H1 (cell line): ENCODE results near the gene SIGLEC12. TPM values are rescaled to one million over a fixed set of nuclear protein-coding genes. Genes with fewer than 3 reads are reported as not detected.

Experiments
- BRCA1 ChIP-seq: IDR thresholded peaks from 2 replicates; pipeline ENCODE4 v1.6.1; 2012; ENCODE audit warnings: low read depth, low read length, improper control_type of control experiment
- CHD7 ChIP-seq: fragments of 300-600 bp; sonication (generic); IDR thresholded peaks from 2 replicates; pipeline ENCODE4 v1.7.1; 2012; ENCODE audit warnings: low read length, moderate library complexity, mild to moderate bottlenecking, inconsistent platforms; ENCODE audit not compliant: insufficient replicate concordance
- EGR1 ChIP-seq: IDR thresholded peaks from 2 replicates; pipeline ENCODE4 v1.6.1; 2011; ENCODE audit warnings: low read depth, low read length, borderline replicate concordance
- POLR2A ChIP-seq, 2 experiments: IDR thresholded peaks; 1 replicate in 1 of 2; 2 replicates in 1 of 2; pipeline ENCODE4 v1.6.1; 2011; ENCODE audit warnings: low read depth in 2 of 2, low read length in 2 of 2, mild to moderate bottlenecking in 2 of 2; ENCODE audit errors: control extremely low read depth in 1 of 2
- RNF2 ChIP-seq: fragments of 200-900, 300-1000 bp; sonication (generic); IDR thresholded peaks from 2 replicates; pipeline ENCODE4 v1.7.1; 2016; ENCODE audit warnings: borderline replicate concordance, low read depth, mild to moderate bottlenecking, antibody characterized with exemption, low read length; ENCODE audit not compliant: poor library complexity, severe bottlenecking; ENCODE audit errors: missing control alignments
- RXRA ChIP-seq: IDR thresholded peaks from 2 replicates; pipeline ENCODE4 v1.6.1; 2011; ENCODE audit warnings: low read depth, mild to moderate bottlenecking, low read length, moderate library complexity; ENCODE audit not compliant: insufficient read depth
- polyA plus RNA-seq, 7 experiments: library from polyadenylated mRNA; depleted of rRNA in 3 of 7; stranded (reverse) in 5 of 7; unstranded in 2 of 7; fragments of >200 nt in 5 of 7; fragments of 200-250 nt in 2 of 7; gene quantifications; 1 replicate in 5 of 7; 2 replicates in 1 of 7; 4 replicates in 1 of 7; pipeline versions ENCODE4 v1.2.1 to v1.2.3, GENCODE V29; 2011 to 2013; ENCODE audit warnings: missing spikeins in 2 of 7, mixed read lengths in 2 of 7
- total RNA-seq: library from RNA; stranded (reverse); fragmentation: NEBNext Ultra II Directional; extraction: Animal tissue kit (Norgen Biotek cat#: 25700); gene quantifications from 2 replicates; pipeline ENCODE4 v1.2.1, GENCODE V29; 2021

SIGLEC12 gene
- total and polyA plus RNA-seq, 2 of the 8 experiments (the other 6 are each of a cell fraction or from before 2014, with no cell fraction given) = not detected

- TF ChIP-seq CHD7 = no peak
- no peak for TF ChIP-seq RXRA
- no peak for TF ChIP-seq RNF2
- no peak for TF ChIP-seq EGR1
- TF ChIP-seq BRCA1 = no peak
- TF ChIP-seq POLR2A (IDR thresholded peaks at IDR 0.05; ENCODE audit: control extremely low read depth in 1 of 2, low read depth in 2 of 2, low read length in 2 of 2) = no peak
Measured at GRCh38 chr19:51467864-51468544, 33.6 kb downstream of the SIGLEC12 start (continued).
